EH (cell line): Measurements from ENCODE around the gene GLI3.
A peak's percentile ranks its signal among the peaks of the same experiment; 100 is the strongest.

Source experiments
- DNase-seq: peaks from one replicate; pipeline ENCODE4 v3.0.0-alpha.2; 2015; ENCODE audit warnings: low read depth

Gene GLI3

DNA sequence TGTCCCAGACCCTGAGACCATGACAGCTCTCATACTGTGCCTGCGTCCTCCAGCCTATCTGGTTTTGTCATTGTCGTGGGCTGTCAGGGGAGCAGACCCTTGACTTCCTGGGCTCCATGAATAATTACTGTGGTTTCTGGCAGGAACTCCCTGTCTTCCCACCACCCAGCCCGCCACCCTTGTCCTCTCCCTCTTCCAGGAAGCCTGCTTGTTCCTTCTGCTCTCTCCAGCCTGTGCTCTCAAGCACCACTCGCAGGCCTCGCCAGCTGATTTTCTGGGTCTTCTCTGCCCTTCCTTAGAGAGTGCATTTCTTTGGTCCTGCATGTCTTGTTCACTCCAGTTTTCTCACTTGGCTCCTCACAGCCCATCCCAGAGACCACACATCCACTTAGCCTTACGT, 309.6 kb downstream of the GLI3 start:
- DNase-seq: no peak

DNA sequence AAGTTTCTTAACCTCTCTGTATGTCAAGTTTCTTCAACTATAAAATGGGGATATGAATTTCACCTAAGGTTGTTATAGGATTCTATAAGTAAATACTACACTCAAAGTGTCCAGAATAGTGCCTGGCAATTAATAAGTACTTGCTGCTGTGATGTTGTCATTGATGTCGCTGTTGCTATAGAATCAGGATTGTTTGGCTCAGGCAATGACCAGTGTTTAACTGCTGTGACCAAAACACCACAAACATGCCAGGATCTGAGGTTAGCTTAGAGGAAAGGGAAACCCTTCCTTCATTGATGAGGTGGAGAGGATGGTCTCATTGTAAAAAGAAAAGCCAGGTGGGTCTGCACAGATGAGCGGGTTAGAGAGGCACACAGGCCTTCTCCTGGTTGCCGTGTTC, 311.1 kb downstream of the GLI3 start:
- no peak for DNase-seq

DNA sequence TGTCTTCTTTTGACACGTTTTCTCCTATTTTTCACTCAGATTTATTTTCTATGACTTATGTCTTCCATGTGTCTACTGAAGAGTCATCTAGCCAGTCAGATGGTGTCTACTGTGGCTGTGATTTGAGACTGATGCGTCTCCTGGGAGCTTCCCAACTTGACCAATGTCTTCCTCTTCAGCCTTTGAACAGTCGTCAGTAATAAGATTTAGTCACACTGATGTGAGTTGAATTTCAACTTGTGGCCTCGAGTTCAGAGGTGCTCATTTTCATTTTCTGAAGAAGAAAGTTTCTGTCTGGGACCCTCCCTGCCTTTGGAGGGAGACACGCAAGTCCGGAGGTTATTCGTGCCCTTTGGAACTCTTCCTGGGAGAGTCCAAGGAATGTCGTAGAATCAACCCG, 312.2 kb downstream of the GLI3 start:
- DNase-seq: no peak

DNA sequence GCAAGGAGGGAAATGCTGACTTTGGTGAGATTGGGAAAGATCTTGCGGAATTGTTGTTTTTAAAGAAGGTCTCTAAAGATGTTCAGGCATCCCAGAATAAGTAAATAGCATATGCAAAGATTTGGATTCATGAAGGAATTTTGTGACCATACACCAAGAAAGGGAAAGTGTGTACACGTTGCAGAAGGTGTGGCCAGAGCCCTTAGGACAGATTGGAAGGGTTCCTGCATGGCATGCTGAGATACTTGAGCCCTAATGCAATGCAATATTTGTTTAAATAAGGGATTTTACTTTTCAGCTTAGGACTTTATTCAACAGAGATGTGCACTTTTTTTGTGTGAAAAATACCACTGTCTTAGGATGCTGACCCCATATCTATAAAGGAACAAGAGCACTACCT, 314.6 kb downstream of the GLI3 start:
- no peak for DNase-seq

DNA sequence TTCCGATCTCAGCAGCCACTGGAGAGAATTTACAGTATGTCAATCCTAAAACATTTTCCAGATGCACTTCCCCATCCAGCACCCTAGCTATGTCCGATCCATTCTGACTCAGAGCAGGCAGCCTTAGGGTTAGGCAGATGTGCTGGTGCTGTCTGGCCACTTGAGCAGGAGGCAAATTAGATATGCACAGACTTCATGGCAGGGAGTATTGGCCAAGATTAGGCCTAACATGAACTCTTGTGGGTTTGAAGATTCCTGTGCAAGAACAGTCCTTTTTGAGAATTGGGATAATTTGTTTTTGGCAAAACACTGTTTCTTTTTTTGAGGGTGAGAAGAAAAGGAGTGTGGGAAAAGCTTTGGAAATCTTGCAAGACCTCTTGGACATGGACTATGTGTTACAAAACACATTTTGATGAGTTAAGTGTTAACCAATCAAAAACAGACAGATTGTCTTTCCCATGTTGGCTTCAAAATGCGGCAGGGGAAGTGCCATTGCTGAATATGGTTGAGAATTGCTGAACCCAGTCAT, 315.5 kb downstream of the GLI3 start:
- DNase-seq: peak; percentile 88

DNA sequence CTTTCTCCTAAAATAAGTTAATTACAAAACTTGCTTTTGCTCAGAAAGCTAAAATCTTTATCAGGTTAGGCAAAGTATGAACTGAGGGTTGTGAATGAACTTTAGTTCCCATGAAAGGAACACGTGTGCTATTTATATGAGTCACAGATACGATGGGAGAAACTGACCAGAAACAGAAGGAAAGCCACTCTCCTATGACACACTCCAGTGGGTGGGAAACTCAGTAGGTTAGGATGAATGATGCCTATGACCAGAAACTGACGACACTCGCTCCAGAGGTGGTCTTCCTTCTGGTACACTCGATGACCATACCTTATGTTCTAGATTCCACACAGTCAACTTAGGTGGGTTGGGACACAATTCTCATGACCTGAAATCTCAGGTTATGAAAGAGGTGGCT, 318.4 kb downstream of the GLI3 start:
- peak; percentile 87 for DNase-seq

DNA sequence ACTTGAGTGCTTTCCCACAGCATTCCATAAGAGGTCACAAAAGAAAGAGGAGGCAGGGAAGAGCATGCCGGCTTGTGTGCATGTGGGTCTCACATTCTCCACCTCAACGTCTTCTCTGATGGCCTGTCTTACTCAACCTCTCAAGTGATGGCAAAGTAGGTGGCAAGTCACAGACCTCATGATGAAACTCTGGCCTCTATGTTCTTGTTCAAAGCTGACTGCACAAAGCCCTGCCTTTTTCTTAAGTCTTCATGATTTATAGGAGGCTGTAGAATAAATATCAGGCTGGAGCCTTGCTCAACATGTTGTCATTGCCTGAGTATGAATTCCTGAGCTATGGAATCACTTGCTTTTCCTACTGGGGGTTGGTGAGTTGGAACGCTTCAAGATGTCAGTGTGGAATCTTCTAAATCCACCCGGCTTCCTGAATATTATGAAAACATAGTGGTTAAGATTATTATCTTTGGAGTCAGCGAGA, 320.5 kb downstream of the GLI3 start:
- DNase-seq: peak; percentile 99

DNA sequence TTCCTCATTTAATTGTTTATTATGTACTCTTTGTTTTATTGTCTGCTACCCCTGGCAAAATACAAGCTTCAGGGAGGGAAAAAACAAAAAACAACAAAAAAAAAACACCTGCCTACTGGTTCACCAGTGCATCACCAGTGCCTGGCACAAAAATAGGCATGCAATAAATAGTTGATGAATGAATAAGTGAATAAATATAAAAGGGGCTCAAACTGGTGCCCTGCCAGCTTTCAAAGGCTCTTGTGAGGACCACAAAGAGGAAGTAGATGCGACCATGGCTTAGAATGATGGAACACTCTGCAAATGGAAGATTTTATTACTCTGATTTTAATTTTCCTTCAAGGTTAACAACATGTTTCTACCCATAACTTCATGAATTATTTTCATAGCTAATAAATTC, 321.1 kb downstream of the GLI3 start:
- DNase-seq: no peak

DNA sequence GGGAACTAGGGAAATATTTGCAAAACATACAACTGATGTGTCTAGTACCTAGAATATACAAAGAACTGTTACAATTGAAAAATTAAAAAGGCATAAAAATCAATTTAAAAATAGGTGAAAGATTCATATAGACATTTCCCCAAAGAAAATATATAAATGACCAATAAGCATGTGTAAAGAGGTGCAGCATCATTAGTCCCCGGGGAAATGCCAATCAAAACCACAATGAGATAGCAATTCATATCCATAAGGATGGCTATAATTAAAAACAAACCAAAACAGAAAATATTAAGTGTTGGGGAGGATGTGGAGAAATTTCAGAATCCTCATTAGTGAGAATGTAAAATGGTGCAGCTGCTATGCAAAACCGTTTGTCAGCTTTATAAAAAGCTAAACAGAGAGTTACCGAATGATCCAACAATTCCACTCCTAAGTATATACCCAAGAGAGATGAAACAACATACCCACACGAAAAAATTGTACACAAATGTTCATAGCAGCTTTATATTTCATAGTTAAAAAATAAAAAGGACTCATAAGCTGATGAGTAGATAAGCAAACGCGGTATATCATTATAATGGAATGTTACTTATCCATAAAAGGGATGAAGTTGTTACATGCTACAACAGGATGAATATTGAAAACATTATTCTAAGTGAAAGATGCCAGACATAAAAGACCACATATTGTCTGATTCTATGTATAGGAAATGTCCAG, 324.0 kb downstream of the GLI3 start:
- peak; percentile 45 for DNase-seq

DNA sequence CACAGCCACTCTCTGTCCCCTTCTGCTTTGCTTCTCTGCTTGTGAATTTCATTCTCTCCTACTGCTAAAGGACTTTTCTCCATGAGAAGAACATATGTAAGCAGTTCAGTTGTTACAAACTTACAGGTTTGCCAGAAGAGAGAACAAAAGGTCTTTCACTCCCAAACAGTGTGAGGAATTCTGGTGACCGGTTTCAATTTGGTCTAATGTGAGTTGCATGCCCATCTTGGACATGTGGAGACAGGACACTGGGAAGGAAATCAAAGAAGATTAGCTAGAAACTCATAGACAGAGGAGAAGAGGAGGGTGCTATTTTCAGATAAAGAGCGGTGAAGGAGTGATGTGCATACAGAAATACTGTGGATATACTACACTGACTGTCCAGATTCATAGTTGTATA, 324.6 kb downstream of the GLI3 start:
- no peak for DNase-seq

DNA sequence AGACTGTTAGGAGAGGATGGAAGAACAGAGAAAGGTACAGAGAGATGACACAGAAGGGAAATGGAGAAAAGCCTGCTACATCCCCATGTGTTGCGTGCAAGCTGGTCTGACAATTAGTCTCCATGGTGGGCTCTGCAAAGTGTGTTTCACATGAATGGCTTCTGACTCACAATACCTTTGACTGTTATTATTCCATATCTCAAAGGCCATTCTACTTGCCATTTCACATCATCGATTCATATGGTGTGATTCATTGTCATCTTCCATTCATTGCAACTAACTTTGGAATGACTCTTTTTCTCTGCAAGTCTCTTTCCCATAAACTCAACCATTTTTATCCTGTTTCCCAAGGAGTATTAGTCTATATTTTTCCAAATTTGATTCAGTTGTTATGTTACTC, 325.2 kb downstream of the GLI3 start:
- DNase-seq: peak; percentile 78
